Activated CD8-positive, alpha-beta memory T cell treated with anti-CD3 and anti-CD28 coated beads, Interleukin-2, amount 50 U/mL, for 1 hour (primary cell): Measurements from ENCODE around the gene TRAF3.
"Not testable (repeated sequence)": the region's sequence is repeated elsewhere in the genome, so short reads cannot be mapped to it uniquely, and the experiment has no call there.

Experiments
- DNase-seq: peaks from one replicate; pipeline ENCODE4 v3.0.0-alpha.2; 2020; ENCODE audit errors: extremely low read depth

TRAF3 gene

DNA sequence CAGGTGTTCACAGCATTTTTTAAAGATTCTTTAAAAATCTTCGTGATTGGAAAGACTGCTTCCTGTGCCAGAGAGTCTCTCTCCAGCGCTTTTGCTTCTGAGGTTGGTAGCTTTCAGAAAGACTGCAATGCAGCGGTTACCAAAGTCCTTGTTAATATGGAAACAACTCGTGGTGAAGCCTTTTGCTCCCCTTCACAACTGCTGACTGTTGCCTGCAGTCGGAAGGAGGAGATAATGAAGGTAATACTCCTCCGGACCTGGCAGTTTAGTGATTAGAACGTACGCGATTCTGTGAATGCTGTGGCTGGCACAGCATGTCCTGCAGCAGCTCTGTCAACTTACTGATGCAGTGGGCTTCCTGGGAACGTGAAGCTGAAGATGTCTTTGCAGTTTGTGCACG is 50.9 kb downstream of the TRAF3 start:
- DNase-seq = no peak

DNA sequence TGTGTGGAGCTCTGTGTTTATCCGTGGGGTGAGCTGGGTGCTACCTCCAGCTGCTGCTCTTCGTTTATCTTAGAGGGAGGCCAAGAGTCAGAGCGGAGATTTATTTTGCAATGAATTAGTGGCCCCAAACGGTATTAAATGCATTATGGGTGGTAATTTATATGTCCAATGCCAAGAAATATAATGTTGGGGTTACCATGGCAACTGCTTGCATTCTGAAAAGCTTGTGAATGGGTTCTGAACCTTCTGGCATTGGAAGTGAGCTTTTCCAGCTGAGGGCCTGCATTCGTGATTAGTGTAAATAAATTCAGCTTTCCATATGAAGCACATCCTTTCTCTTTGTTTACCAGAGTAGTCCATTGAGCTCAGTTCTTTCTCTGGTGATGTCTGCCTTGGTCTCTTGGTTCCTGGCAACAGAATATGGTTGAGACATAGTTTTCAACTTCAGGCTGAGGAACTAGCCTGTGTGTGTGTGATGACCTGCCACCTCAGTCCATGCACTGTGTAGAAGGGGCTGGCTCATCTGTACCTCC is 51.8 kb downstream of the TRAF3 start:
- DNase-seq = no peak

DNA sequence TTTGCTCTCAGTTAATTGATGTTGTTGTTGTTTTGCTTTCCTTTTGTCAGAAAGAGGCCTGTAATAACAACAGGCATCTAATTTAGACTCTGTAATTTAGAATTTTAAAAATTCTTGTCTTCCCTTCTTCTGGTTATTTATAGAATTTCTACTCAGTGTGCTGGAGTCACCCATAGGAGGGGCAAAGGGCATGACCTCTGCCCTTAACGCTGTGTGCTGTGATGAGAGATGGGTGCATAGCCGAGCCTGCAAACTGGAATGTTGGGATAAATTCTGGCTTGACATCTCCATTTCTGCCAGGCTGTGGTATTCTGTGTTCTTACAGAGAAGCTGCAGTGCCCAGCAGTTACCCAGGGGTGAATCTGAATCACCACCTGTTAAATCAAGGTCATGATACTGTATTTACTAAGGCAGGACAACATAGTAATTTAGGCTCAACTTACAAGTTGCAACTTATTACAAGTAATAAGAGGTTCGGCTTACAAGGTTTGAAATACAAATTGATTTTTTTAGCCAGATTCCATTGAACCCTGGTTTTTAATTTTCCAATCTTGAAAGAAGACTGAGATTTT is 53.3 kb downstream of the TRAF3 start:
- no peak for DNase-seq

DNA sequence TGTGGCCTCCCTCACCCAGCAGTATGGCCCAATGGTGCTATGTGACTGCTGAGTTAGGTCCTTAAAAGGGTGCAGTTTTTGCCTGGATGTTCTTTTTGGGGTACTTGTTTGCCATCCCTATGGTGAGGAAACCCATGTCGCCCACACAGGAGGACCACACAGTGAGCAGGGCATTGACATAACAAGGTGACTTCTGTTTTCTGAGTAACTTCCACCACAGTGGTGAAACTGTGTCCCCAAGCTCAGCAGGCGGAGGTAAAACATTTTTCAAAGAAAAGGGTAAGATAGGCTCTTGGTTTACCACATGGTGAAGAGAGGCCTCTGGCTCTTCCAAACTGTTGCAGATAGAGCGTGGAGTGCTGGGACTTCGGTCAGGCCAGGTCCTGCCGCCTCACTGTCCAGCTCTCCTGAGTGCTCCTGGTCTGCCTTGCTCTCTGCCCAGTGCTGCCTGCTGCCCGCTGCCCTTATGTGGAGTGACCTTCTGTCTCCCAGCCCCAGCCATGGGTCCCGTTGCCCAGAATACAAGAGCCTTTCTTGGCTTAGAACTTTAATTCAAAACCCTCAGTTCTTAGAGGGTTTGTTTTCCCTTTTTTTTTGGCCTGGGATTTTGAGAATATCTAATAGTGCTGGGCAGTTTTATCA is 54.0 kb downstream of the TRAF3 start:
- no peak for DNase-seq

DNA sequence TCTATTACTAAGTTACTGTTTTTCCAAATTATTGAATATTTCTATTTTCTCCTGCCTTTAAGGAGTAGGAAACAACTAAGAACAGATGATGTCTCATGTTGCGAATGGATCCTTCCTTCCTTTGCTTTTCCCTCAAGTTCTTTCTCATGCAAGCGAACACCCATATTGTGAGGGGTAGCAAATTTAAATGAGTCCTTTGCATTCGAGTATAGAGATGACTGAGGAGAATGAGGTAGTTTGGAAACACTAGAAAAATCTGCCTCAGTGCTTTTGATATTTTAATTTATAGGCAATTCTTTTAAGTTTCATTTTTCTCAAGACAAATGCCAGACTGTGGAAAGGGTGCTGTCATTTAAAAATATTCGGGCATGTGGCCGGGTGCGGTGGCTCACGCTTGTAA is 56.1 kb downstream of the TRAF3 start:
- DNase-seq = no peak

DNA sequence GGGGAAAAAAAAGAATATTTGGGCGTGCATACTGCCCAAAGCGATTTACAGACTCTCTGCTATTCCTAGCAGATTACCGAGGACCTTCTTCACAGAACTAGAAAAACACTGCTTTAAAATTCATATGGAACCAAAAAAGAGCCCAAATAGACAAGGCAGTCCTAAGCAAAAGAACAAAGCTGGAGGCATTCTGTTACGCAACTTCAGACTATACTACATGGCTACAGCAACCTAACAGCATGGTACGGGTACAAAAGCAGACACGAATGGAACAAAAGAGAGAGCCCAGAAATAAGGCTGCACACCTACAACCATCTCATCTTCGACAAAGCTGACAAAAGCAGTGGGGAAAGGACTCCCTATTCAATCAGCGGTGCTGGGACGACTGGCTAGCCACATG is 56.7 kb downstream of the TRAF3 start:
- no peak for DNase-seq

DNA sequence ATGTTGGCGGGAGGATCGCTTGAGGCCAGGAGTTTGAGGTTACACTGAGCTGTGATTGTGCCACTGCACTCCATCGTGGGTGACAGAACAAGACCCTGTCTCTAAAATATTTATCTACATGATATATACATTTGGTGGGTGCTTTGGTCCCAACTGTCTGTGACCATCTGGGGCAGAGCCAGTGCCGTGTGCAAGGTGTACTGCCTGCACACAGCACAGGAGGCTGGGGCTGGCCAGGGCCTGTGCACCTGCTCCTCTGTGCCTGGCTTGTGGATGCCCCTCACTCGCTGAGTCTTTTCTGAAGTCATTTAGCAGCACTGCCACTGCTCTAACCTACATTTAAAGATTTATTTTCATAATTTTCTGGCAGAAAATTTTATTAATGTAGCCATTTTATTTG is 58.7 kb downstream of the TRAF3 start:
- DNase-seq = no peak

DNA sequence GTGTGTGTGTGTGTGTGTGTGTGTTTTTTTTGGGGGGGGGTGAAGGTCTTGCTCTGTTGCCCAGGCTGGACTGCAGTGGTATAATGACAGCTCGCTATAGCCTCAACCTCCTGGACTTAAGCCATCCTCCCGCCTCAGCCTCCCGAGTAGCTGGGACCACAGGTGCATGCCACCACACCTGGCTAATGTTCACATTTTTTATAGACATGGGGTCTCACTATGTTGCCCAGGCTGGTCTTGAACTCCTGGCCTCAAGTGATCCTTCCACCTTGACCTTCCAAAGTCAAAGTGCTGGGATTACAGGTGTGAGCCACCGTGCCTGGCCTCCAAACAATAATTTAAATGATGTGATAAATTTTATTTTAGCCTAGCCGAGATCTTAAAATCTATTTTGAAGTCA is 59.9 kb downstream of the TRAF3 start:
- not testable (repeated sequence) for DNase-seq

DNA sequence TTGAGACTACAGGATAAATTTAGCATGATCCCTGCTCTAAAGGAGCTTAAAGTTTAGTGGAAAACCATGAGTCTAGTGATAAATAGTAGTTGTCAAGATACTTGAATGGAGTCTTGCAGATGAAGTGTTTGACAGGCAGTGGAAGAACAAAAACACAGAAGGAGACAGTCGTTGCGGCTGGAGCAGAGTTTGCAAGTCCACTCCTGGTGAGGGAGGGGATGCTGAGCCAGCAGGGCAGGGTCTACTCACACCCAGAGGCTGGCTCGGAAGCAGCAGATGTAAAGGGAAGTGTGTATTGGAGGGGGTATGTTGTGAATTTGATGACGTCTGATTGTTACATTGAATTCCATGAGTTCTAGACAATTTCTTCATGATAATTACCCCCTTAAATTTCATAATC is 61.3 kb downstream of the TRAF3 start:
- DNase-seq = no peak

DNA sequence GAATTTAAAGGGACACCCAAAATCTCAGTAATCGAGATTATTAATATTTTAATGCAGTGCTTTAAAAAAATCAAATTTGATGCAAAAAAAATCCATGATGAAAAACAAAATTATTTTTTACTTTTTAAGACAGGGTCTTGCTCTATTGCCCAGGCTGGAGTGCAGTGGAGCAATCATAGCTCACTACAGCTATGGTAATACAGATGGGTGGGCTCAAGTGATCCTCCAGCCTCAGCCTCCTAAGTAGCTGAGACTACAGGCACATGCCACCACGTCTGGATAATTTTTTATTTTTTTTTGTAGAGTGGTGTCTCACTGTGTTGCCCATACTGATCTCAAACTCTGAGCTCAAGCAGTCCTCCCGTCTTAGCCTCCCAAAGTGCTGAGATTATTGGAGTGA is 62.9 kb downstream of the TRAF3 start:
- no peak for DNase-seq

DNA sequence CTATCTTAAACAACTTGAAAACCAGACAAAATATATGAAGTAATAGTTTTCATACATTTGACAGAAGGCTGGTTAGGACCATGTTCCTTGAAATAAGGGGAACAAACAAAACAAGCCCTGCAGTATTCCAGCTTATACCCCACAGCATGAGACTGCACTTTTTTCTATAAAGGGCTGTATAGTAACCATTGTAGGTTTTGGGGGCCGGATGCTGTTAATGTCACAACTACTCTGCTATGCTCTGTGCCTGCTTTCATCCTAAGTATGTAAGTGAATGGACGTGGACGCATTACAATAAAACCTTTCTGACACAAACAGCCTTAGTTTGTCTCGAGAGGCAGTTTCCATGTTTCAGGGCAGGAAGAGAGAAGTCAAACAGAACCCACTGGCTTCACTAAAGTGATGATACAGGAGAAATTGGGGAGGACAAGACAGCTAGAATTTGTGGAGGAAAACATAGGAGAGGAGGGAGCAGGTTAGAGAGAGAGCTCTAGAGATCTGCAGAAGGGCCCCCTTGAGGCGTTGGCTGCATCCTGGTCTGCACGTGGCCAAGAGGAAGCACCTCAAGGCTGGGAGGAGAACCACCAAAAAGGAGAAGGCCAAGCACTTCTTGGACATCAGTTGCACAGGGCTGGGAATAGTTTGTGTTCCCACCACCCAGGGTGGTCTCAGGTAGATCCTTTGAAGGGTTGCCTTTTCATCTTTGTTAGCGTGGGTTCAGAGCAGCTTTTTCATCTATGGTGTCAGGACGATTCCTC is 63.7 kb downstream of the TRAF3 start:
- DNase-seq = no peak

DNA sequence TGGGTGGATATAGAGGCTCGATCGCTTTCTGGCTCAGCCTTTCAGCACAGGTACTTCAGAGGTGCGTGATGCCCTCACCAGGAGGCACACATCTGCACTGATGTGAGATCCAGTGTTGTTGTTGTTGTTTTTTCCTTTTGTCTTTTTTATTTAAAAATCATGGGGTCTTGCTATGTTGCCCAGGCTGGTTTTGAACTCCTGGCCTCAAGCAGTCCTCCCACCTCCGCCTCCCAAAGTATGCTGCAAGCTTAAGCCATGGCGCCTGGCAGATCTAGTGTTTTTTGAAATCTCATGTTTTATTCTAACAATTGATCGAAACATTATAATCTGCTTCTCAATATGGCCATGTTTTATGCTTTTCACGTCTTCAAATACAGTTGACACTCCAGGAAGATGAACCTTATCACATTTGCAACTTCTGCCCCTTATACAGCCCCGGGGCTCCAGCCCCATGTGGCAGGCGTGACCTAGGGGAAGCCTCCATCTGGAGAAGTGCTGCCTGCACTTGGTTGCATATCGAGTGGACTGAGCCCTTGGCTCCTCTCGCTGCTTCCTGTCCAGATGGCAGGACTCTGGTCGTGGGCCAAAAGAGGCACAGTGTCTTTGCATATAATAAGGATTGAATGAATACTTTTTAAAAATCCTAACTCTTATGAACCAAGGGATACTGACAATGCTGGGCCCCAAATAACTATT is 71.7 kb downstream of the TRAF3 start:
- DNase-seq = no peak

DNA sequence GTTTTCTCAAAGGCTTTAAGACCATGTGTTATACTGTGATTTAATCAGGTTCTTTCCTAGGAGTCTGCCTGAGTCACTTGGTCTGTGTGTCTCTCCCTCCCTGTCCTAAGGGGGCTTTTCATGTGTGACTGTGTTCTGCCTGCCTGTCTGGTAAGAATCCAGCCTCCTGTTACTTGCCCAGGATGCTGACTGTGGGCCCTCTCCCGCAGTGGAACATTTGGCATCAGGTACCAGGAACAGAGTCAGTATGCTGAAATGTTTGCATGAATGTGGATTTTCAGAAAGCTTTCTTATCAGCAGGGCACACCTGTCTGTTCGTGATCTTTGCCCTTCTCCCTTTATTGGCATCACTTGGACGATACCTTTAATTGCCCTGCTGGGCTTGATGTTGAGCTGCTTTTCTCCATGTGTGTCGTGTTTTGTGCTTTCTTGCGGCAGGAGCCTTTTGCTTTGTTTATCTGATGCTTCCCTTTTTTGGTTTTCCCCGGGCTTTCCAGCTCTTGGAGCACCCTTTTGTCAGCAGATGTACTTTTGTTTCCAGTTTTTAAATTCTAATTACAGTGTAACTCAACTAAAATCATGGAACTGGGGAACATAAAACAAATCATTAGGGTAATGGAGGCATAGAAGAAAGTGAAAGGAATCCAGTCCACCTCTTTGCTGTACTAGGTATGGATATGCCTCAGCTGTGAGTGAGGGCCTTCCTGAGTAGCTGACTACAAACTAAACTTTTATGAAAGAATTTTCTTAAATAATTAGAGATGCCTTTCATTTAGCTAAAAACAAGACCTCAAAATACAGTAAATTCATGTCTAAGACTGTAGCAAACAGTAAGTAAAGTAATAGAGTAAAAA is 72.5 kb downstream of the TRAF3 start:
- DNase-seq = no peak

DNA sequence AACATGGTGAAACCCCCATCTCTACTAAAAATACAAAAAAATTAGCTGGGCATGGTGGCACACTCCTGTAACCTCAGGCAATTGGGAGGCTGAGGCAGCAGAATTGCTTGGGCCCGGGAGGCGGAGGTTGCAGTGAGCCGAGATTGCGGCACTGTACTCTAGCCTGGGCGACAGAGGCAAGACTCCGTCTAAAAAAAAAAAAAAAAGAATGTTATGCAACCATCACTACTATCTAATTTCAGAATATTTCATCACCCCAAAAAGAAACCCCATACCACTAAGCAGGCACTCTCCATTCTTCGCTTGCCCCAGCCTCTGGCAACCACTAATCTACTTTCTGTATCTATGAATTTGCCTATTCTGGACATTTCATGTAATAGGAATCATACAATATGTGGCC is 76.4 kb downstream of the TRAF3 start:
- no peak for DNase-seq

DNA sequence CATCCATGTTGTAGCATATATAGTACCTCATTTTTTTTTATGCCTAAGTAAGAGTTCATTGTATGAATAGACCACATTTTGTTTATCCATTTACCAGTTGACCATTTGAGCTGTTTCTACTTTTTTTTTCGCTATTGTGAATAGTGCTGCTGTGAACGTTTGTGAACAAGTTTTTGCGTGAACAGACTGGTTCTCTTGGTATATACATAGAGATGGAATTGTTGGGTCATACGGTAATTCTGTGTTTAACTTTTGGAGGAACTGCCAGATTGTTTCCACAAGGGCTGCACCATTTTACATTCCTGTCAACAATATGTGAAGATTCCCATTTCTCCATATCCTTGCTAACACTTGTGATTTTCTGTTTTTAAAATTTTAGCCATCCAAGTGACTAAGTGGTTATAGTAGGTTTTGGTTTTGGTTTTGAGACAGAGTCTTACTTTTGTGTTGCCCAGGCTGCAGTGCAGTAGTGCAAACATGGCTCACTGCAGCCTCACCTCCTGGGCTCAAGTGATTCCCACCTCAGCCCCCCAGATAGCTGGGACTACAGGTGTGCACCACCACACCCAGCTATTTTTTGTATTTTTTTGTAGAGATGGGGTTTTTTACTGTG is 76.9 kb downstream of the TRAF3 start:
- no peak for DNase-seq

DNA sequence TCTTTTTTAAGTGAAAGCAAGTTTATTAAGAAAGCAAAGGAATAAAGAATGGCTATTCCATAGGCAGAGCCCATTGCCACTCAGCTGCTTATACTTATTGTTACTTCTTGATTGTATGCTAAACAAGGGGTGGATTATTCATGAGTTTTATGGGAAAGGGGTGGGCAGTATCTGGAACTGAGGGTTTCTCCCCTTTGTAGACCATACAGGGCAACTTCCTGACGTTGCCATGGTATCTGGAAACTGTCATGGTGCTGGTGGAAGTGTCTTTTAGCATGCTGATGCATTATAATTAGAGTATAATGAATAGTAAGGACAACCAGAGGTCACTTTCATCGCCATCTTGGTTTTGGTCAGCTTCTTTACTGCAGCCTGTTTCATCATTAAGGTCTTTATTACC is 78.9 kb downstream of the TRAF3 start:
- no peak for DNase-seq

DNA sequence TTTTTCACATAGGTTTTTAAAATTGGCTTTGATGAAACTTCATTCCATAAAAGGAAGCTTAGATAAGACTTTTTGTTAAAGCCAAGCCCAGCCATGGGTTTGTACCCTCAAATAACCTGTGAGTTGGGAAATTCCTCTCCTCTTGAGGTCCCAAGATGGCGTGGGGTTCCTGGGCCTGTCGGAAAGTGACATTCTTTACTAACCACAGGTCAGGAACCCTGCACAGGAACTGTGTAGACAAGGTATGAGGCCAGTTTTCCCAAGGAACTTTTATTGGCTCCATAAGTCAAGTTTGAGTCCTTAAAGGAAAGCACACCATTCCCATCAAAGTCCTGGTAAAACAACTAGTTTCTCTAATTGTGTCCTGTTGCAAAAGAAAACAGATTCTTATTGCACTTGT is 80.2 kb downstream of the TRAF3 start:
- no peak for DNase-seq

DNA sequence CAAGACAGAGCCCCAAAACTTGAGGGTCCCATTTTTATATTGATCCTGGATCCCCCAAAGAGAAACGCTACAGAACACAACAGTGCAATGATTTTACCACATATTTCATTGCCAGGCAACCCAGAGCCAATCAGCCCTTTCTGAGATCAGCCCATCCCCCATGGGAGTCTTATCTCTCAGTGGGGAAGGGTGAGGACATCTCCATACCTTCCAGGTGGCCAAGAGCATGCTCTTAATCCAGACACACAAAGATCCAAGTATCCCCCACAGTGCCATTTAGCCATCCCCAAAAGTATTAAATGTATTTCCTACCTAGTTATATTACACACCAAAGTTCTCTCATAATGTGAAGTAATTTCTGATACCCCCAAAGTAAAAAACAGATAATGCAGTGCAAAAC is 82.7 kb downstream of the TRAF3 start:
- no peak for DNase-seq

DNA sequence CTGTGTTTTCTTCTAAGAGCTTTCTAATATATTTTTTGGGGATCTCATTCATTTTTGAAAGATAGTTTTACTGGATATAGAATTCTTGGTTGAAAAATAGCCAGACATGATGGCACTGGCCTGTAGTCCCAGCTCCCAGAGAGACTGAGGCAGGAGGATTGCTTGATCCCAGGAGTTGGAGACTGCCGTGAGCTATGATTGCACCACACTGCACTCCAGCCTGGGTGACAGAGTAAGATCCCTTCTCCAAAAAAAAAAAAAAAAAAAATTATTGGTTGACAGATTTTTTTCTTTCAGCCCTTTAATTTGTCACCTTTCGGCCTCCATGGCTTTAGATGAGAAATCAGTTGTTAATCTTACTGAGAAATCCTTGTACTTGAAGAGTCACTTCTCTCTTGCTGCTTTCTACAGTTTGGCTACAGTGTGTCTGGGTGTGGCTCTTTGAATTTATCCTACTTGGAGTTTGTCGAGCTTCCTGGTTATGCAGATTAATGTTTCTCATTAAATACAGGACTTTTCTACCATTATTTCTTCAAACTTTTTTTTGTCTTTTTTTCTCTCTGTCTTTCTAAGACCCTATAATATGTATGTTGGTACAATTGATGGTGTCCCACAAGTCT is 85.0 kb downstream of the TRAF3 start:
- DNase-seq = no peak

DNA sequence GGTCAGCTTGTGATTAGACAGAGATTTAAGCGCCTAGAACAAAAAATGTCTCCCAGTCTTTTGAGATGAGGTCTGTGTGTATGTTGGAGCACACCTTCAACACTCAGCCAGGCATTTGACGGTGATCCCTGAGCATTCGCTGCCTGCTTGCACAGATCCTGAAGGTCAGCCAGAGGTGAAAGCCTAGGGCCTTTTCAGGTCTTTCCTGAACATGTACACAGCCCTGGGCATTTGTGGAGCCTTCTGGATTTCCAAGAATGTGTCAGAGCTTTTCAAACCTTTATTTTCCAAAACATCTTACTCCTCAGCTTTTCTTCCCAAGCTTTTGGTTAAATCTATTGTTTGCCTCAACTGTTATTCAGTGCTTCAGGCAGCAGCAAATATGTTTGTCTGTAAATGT is 86.1 kb downstream of the TRAF3 start:
- no peak for DNase-seq

DNA sequence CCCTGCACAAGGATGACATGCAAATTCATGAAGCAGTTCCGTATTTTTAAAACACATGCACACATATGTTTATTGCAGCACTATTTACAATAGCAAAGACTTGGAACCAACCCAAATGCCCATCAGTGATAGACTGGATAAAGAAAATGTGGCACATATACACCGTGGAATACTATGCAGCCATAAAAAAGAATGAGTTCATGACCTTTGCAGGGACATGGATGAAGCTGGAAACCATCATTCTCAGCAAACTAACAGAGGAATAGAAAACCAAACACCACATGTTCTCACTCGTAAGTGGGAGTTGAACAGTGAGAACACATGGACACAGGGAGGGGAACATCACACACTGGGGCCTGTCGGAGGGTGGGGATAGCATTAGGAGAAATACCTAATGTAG is 88.7 kb downstream of the TRAF3 start:
- not testable (repeated sequence) for DNase-seq
